ENCODE data around the gene PRPSAP1. TPM values are rescaled to one million over a fixed set of nuclear protein-coding genes. Genes with fewer than 3 reads are reported as not detected.

Gene PRPSAP1
- total RNA-seq, 2 experiments from 2014 or later: 53.3 to 111 TPM

DNA sequence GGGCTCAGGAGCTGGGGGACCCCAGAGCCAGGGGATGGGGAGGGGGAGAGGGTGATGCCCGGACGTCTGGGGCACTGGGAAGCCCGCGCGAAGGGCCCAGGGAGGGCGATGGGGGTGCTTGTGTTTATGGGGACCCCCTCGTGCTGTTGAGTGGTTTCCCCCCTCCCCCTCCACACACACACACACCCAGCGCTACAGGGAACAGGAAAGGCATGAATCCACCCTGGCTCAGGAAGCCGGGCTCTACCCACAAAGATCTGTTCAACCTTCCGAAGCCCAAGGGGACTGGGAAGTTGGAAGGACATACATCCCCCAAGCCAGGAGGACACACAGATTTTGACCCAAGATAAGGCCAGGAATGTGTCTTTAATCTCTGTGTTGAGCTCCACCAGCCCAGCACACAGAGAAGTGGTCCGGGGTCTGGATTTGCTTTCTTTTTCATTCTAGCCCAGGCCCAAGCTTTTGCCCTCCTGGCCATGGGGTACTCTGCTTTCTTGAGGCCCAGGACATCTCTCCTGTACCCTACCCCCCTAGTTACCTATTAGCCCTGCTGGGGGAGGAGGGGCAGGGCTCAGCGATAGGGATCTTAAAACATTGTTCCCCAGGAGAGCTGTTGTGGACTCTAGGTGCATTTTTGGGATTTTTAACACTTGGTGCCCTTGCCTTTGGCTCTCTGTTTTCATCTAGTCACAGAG is 87.3 kb downstream of the PRPSAP1 start:
- no peak overlapping the region for H2AFZ ChIP-seq (ENCODE audit: low read length)
- H3K4me3 ChIP-seq (ENCODE audit: low read depth, low read length, poor library complexity, severe bottlenecking): peak overlapping the region; percentile 89
- H3K9me3 ChIP-seq (ENCODE audit: low read length): no peaks in the 10 kb centered on the region
- intact Hi-C loops (cut with micrococcal nuclease; ENCODE audit: unreplicated experiment): loop anchor here (5.0 to 10.0 kb wide), 7 partner anchors 228 to 1198 kb away; partner anchors contain the start of genes JMJD6, METTL23, MRPL38 and RECQL5
- H3K27ac ChIP-seq (ENCODE audit: low read depth, low read length, poor library complexity, severe bottlenecking): peak overlapping the region; percentile 85
- CTCF ChIA-PET (ENCODE audit: unreplicated experiment): interaction anchor here (0.6 kb wide), 1 partner anchor 391 kb away, joined by 3 read pairs; no protein-coding TSS in a partner anchor
- H3K4me2 ChIP-seq (ENCODE audit: low read length): peak overlapping the region; percentile 87
- no peaks in the 10 kb centered on the region for H3K9me2 ChIP-seq (ENCODE audit: insufficient read depth, low read length)
- no TSS peak for BruUV-seq (replicated peaks)
- H3K79me2 ChIP-seq (ENCODE audit: insufficient read depth, low read depth, low read length): peaks cover 44% of the 10 kb centered on the region
- no peaks in the 10 kb centered on the region for H4K20me1 ChIP-seq (ENCODE audit: insufficient read depth, low read length)
- H3K36me3 ChIP-seq (ENCODE audit: insufficient read depth, low read length): peaks cover 26% of the 10 kb centered on the region
- POLR2A ChIA-PET: interaction anchor here (1.1 to 1.7 kb wide), 4 partner anchors 8 to 157 kb away, joined by 3 to 7 read pairs (median 5); no protein-coding TSS in a partner anchor
- peaks cover 83% of the 10 kb centered on the region for H3K4me1 ChIP-seq (ENCODE audit: insufficient read depth, low read length, poor library complexity, severe bottlenecking)
- no peak for TF ChIP-seq EZH2phosphoT487 (IDR thresholded peaks at IDR 0.05; ENCODE audit: borderline replicate concordance, low read depth, low read length)
- TF ChIP-seq CTCF (conservative IDR thresholded peaks at IDR 0.05; ENCODE audit: low read length): no peak
- peak; percentile 36 for DNase-seq (ENCODE audit: low spot score)

DNA sequence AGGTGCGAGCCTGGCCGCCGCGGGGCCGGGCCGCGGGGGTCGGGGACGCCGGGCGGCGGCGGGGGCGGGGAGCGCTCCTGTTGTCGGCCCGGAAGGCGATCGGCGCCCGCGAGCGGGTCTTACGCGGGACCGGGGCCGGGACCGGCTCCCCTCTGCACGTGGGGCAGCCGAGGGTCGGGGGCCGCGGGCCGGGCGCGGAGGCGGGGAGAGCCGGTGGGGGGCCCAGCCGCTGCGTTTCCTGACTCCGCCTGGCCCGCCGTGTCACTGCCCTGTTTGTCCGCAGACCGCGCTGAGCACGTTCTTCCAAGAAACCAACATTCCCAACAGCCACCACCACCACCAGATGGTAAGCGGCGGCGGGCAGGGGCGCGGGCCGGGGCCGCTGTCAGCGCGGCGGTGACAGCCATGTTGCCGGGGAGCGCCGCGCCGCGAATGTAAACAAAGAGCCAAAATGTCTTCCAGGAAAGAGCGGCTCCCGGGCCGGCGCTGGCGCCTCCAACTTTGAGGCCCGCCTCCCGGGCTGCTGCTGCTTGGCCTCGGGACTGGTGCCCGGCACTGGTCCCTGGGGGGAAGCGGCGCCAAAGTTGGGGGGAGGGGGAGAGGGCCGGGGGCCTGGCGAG is 88.0 kb downstream of the PRPSAP1 start:
- ChIA-PET POLR2A (interaction anchor here (1.0 to 1.7 kb wide), 3 partner anchors 17 to 59 kb away, joined by 3 to 7 read pairs (median 3); no protein-coding TSS in a partner anchor), CTCF (ENCODE audit: unreplicated experiment) (interaction anchor here (0.6 kb wide), 2 partner anchors 286 to 371 kb away, joined by 3 read pairs; no protein-coding TSS in a partner anchor)
- no TSS peak for BruUV-seq (replicated peaks)
- Histone ChIP-seq H4K20me1 (ENCODE audit: insufficient read depth, low read length) (no peaks in the 10 kb centered on the region), H3K79me2 (ENCODE audit: insufficient read depth, low read depth, low read length) (peaks cover 44% of the 10 kb centered on the region), H2AFZ (ENCODE audit: low read length) (no peak overlapping the region), H3K36me3 (ENCODE audit: insufficient read depth, low read length) (peaks cover 24% of the 10 kb centered on the region), H3K4me1 (ENCODE audit: insufficient read depth, low read length, poor library complexity, severe bottlenecking) (peaks cover 83% of the 10 kb centered on the region), H3K9me3 (ENCODE audit: low read length) (no peaks in the 10 kb centered on the region), H3K27ac (ENCODE audit: low read depth, low read length, poor library complexity, severe bottlenecking) (peak overlapping the region; percentile 85), H3K4me2 (ENCODE audit: low read length) (peak overlapping the region; percentile 87), H3K4me3 (ENCODE audit: low read depth, low read length, poor library complexity, severe bottlenecking) (peak overlapping the region; percentile 89), H3K9me2 (ENCODE audit: insufficient read depth, low read length) (no peaks in the 10 kb centered on the region)
- TF ChIP-seq CTCF (conservative IDR thresholded peaks at IDR 0.05; ENCODE audit: low read length) (no peak), EZH2phosphoT487 (IDR thresholded peaks at IDR 0.05; ENCODE audit: borderline replicate concordance, low read depth, low read length) (no peak)
- DNase-seq (ENCODE audit: low spot score): peak; percentile 54
- intact Hi-C loops (cut with micrococcal nuclease; ENCODE audit: unreplicated experiment): loop anchor here (2.0 to 10.0 kb wide), 8 partner anchors 193 to 1199 kb away; partner anchors contain the start of genes JMJD6, METTL23, MRPL38 and RECQL5
